ENCODE data around the gene MAN2C1.

MAN2C1 gene

GRCh38 chr15:75329571-75329970, 38.8 kb downstream of the MAN2C1 start:
- H3K9me2 ChIP-seq (replicated peaks; ENCODE audit: insufficient read depth, low read length): no peaks in the 10 kb centered on the region
- H3K4me3 ChIP-seq (ENCODE audit: insufficient read depth, low read length, poor library complexity, severe bottlenecking): no peak overlapping the region
- no peak overlapping the region for H3K4me2 ChIP-seq (ENCODE audit: low read depth, low read length, poor library complexity, severe bottlenecking)
- H4K20me1 ChIP-seq (ENCODE audit: low read depth, low read length): no peaks in the 10 kb centered on the region
- H2AFZ ChIP-seq (ENCODE audit: low read depth, low read length, severe bottlenecking): no peak overlapping the region
- TF ChIP-seq EZH2phosphoT487 (conservative IDR thresholded peaks at IDR 0.05; ENCODE audit: low read length) (no peak), CTCF (IDR thresholded peaks at IDR 0.05; ENCODE audit: insufficient read depth, low read length, poor library complexity, severe bottlenecking) (no peak)
- no peaks in the 10 kb centered on the region for H3K27me3 ChIP-seq (ENCODE audit: low read length)
- H3K27ac ChIP-seq (ENCODE audit: low read depth, low read length): no peak overlapping the region
- no peaks in the 10 kb centered on the region for H3K36me3 ChIP-seq (ENCODE audit: low read length)
- no peak overlapping the region for H3K9ac ChIP-seq (ENCODE audit: low read length)
- H3K9me3 ChIP-seq (ENCODE audit: insufficient read depth, low read length): no peaks in the 10 kb centered on the region
- H3K79me2 ChIP-seq (ENCODE audit: insufficient read depth, low read length): no peaks in the 10 kb centered on the region
- H3F3A ChIP-seq (ENCODE audit: insufficient read depth): no peaks in the 10 kb centered on the region

DNA sequence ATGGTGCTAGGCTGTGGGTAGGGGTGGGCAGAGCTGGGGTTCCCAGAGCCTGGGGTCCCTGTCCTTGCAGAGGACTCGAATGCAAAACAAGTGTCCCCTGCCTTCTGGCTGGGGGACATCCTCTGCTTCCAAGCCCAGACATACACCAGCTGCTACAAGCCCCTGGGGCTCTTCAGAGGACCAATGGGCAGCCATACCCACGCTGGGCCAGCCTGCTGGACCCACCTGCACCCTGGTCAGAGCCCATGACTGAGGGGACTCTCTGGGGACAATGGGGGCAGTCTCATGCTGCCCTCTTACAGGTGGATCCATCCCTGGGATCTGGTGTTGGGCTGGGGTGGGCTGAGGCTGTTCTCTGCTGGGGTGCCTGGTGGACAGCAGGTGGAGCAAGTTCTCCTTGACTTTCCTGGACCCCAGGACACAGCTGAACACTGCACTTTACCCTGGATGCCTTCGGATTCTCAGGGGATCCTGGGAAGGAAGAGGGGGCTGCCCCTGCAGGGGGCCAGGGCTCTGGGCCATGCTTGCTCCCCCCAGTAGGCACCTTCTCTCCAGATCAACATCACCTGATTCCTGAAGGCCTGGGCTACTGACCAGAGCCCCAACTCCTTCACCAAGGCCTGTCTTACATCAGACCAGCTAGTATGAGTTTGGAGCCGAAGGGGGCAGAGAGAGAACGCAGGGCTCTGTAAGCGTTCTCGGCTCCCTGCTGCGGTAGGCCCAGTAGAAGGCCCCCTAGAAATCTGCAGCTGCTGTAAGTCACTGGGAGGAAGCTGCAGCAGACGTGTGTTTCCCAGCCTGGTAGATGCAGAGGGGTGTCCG, 39.7 kb downstream of the MAN2C1 start:
- Histone ChIP-seq H3F3A (ENCODE audit: insufficient read depth) (no peaks in the 10 kb centered on the region), H3K36me3 (ENCODE audit: low read length) (no peaks in the 10 kb centered on the region), H3K27ac (ENCODE audit: low read depth, low read length) (no peak overlapping the region)

GRCh38 chr15:75327491-75327890, 40.9 kb downstream of the MAN2C1 start:
- Histone ChIP-seq H3K4me3 (ENCODE audit: insufficient read depth, low read length, poor library complexity, severe bottlenecking) (no peak overlapping the region), H3K4me2 (ENCODE audit: low read depth, low read length, poor library complexity, severe bottlenecking) (no peak overlapping the region), H3K9ac (ENCODE audit: low read length) (no peak overlapping the region), H3K27me3 (ENCODE audit: low read length) (no peaks in the 10 kb centered on the region), H2AFZ (ENCODE audit: low read depth, low read length, severe bottlenecking) (no peak overlapping the region), H3K27ac (ENCODE audit: low read depth, low read length) (no peak overlapping the region), H3F3A (ENCODE audit: insufficient read depth) (no peaks in the 10 kb centered on the region), H3K9me3 (ENCODE audit: insufficient read depth, low read length) (no peaks in the 10 kb centered on the region), H3K9me2 (replicated peaks; ENCODE audit: insufficient read depth, low read length) (no peaks in the 10 kb centered on the region), H3K36me3 (ENCODE audit: low read length) (no peaks in the 10 kb centered on the region), H3K79me2 (ENCODE audit: insufficient read depth, low read length) (no peaks in the 10 kb centered on the region), H4K20me1 (ENCODE audit: low read depth, low read length) (no peaks in the 10 kb centered on the region)
- TF ChIP-seq CTCF (IDR thresholded peaks at IDR 0.05; ENCODE audit: insufficient read depth, low read length, poor library complexity, severe bottlenecking) (no peak), EZH2phosphoT487 (conservative IDR thresholded peaks at IDR 0.05; ENCODE audit: low read length) (no peak)

More for the DNA sequence above, 39.7 kb downstream of the MAN2C1 start:
- no peak overlapping the region for H3K4me3 ChIP-seq (ENCODE audit: insufficient read depth, low read length, poor library complexity, severe bottlenecking)
- H3K9ac ChIP-seq (ENCODE audit: low read length): no peak overlapping the region
- TF ChIP-seq CTCF (IDR thresholded peaks at IDR 0.05; ENCODE audit: insufficient read depth, low read length, poor library complexity, severe bottlenecking) (no peak), EZH2phosphoT487 (conservative IDR thresholded peaks at IDR 0.05; ENCODE audit: low read length) (no peak)
- H3K27me3 ChIP-seq (ENCODE audit: low read length): no peaks in the 10 kb centered on the region
- no peaks in the 10 kb centered on the region for H3K79me2 ChIP-seq (ENCODE audit: insufficient read depth, low read length)
- H3K4me2 ChIP-seq (ENCODE audit: low read depth, low read length, poor library complexity, severe bottlenecking): no peak overlapping the region
- H3K9me2 ChIP-seq (replicated peaks; ENCODE audit: insufficient read depth, low read length): no peaks in the 10 kb centered on the region
- no peaks in the 10 kb centered on the region for H4K20me1 ChIP-seq (ENCODE audit: low read depth, low read length)
- H3K9me3 ChIP-seq (ENCODE audit: insufficient read depth, low read length): no peaks in the 10 kb centered on the region
- no peak overlapping the region for H2AFZ ChIP-seq (ENCODE audit: low read depth, low read length, severe bottlenecking)
